Osteocyte (in vitro differentiated cells): ENCODE data around the gene RAB8A. TPM values are rescaled to one million over a fixed set of nuclear protein-coding genes. Genes with fewer than 3 reads are reported as not detected.
A peak's percentile ranks its signal among the peaks of the same experiment; 100 is the strongest.

Experiments used
- DNase-seq: peaks from one replicate; pipeline ENCODE4 v3.0.0; 2021; ENCODE audit warnings: mixed read lengths; ENCODE audit not compliant: unreplicated experiment; ENCODE audit errors: extremely low spot score
- H3K27ac Mint-ChIP-seq: one replicate; pipeline ENCODE4 v1.8.0; 2021; ENCODE audit warnings: mild to moderate bottlenecking, mixed read lengths; ENCODE audit not compliant: unreplicated experiment
- H3K27me3 Mint-ChIP-seq: one replicate; pipeline ENCODE4 v1.8.0; 2021; ENCODE audit warnings: mixed read lengths; ENCODE audit not compliant: unreplicated experiment
- H3K36me3 Mint-ChIP-seq: one replicate; pipeline ENCODE4 v1.8.0; 2021; ENCODE audit warnings: mixed read lengths; ENCODE audit not compliant: unreplicated experiment
- H3K4me1 Mint-ChIP-seq: one replicate; pipeline ENCODE4 v1.8.0; 2021; ENCODE audit warnings: mixed read lengths; ENCODE audit not compliant: unreplicated experiment
- H3K4me3 Mint-ChIP-seq: one replicate; pipeline ENCODE4 v1.8.0; 2021; ENCODE audit warnings: mild to moderate bottlenecking, moderate library complexity, mixed read lengths; ENCODE audit not compliant: unreplicated experiment
- H3K9me3 Mint-ChIP-seq: one replicate; pipeline ENCODE4 v1.8.0; 2021; ENCODE audit warnings: mixed read lengths; ENCODE audit not compliant: unreplicated experiment
- total RNA-seq: library from RNA; stranded (reverse); gene quantifications from 2 replicates; pipeline ENCODE4 v1.2.1, GENCODE V29; 2021
- TF ChIP-seq, protein P1 (sequence below): fragments of 200-600 bp; sonication (generic); IDR thresholded peaks from 2 replicates; pipeline ENCODE4 v1.5.0; 2021; ENCODE audit warnings: antibody characterized with exemption, mild to moderate bottlenecking, moderate library complexity

The RAB8A gene
- total RNA-seq, 1 donor from 2014 or later, result 61.1 TPM

DNA sequence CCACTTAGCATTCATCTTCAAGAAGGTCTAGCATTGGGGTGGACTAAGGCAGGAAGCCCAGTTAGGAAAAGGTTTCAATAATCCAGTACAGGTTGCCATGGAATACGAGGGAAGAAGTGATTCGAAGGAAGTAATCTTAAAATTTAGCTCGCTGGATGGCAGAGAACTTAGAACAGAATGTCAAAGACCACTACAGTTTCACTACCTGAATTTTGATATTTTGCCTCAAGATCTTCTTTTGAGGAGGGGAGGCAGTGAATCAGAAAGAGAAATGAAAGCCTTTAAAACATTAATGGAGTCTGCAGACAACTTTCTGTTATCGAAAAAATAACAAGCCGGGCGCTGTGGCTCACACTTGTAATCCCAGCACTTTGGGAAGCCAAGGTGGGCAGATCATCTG, 7.0 kb upstream of the RAB8A start:
- no peaks in the 10 kb centered on the region for H3K27me3 Mint-ChIP-seq
- no peaks in the 10 kb centered on the region for H3K4me1 Mint-ChIP-seq
- H3K9me3 Mint-ChIP-seq, result no peaks in the 10 kb centered on the region
- no peak for DNase-seq
- H3K4me3 Mint-ChIP-seq, result no peak overlapping the region
- TF ChIP-seq, protein P1, sequence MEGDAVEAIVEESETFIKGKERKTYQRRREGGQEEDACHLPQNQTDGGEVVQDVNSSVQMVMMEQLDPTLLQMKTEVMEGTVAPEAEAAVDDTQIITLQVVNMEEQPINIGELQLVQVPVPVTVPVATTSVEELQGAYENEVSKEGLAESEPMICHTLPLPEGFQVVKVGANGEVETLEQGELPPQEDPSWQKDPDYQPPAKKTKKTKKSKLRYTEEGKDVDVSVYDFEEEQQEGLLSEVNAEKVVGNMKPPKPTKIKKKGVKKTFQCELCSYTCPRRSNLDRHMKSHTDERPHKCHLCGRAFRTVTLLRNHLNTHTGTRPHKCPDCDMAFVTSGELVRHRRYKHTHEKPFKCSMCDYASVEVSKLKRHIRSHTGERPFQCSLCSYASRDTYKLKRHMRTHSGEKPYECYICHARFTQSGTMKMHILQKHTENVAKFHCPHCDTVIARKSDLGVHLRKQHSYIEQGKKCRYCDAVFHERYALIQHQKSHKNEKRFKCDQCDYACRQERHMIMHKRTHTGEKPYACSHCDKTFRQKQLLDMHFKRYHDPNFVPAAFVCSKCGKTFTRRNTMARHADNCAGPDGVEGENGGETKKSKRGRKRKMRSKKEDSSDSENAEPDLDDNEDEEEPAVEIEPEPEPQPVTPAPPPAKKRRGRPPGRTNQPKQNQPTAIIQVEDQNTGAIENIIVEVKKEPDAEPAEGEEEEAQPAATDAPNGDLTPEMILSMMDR, result no peak
- H3K27ac Mint-ChIP-seq, result peak overlapping the region; percentile 14
- peaks cover 28% of the 10 kb centered on the region for H3K36me3 Mint-ChIP-seq

- no peaks in the 10 kb centered on the region for H3K27me3 Mint-ChIP-seq
- H3K27ac Mint-ChIP-seq, result peak overlapping the region; percentile 58
- TF ChIP-seq, protein P1, result no peak
- peaks cover 21% of the 10 kb centered on the region for H3K36me3 Mint-ChIP-seq
- H3K4me1 Mint-ChIP-seq, result peaks cover 3% of the 10 kb centered on the region
- no peak overlapping the region for H3K4me3 Mint-ChIP-seq
- DNase-seq, result no peak
- H3K9me3 Mint-ChIP-seq, result no peaks in the 10 kb centered on the region
Observed at GRCh38 chr19:16106121-16106520, 5.6 kb upstream of the RAB8A start.

DNA sequence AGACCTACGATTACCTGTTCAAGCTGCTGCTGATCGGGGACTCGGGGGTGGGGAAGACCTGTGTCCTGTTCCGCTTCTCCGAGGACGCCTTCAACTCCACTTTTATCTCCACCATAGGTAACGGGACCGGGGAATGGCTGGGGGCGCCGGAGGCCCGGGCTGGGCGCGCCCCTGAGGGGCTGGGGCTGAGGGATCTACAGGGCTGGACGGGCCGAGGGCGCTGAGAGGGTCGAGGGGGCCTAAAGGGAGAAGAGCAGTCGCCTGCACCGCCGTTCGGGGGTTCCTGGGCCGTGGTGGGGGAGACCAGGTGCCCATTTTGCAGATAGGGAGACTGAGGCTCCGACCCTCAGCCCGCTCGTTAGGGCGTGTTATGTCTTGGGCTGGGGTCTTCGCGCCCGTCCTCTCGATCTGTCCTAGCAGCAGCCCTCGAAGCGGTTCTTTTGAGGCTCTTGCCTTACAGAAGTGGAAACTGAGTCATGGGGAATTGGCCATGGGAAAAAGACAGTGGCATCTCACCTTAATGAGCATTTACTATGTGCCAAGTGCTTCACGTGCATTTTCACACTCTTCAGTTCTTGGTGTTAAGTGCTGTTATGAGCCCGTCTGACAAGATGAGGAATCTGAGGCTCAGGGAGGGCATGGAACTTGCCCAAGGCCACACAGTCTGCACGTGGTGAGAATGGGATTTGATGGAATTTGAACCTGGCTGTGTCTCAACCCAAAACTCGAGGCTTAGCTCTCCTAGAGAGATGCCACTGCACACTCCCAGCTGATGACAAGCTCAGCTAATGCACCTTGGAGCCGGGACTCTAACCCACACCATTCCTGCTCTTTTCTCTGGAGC, 442 bp downstream of the RAB8A start:
- H3K4me3 Mint-ChIP-seq, result peak overlapping the region; percentile 96
- H3K27ac Mint-ChIP-seq, result peak overlapping the region; percentile 97
- no peak for DNase-seq
- H3K9me3 Mint-ChIP-seq, result no peaks in the 10 kb centered on the region
- TF ChIP-seq, protein P1, result no peak
- H3K4me1 Mint-ChIP-seq, result peaks cover 20% of the 10 kb centered on the region
- H3K36me3 Mint-ChIP-seq, result peaks cover 4% of the 10 kb centered on the region
- no peaks in the 10 kb centered on the region for H3K27me3 Mint-ChIP-seq

- no peak for DNase-seq
- H3K27ac Mint-ChIP-seq, result peak overlapping the region; percentile 97
Observed at GRCh38 chr19:16112778-16113177, 1.1 kb downstream of the RAB8A start.

DNA sequence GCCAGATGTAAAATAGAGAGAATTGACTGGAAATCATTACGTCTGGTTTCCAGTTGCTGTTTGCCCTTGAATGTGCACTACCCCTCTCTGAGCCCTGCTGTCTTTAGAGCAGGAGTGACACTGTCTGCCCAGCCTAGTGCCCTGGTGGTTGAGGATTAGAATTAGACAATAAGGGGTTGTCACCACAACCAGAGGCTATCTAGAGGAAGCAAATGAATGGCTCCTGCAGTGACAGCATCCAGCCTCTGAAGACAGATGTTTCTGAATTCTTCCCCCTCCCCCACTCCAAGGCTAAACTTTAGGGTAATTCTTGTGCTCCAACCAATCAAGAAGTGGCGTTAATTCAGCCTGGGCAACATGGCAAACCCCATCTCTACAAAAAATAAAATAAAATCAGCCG, 2.0 kb downstream of the RAB8A start:
- Mint-ChIP-seq H3K27ac (no peak overlapping the region), H3K27me3 (no peaks in the 10 kb centered on the region), H3K4me3 (no peak overlapping the region), H3K9me3 (no peaks in the 10 kb centered on the region), H3K36me3 (peaks cover 10% of the 10 kb centered on the region), H3K4me1 (peaks cover 20% of the 10 kb centered on the region)
- TF ChIP-seq, protein P1, result no peak
- DNase-seq, result no peak

More at GRCh38 chr19:16112778-16113177, 1.1 kb downstream of the RAB8A start:
- H3K27me3 Mint-ChIP-seq, result no peaks in the 10 kb centered on the region
- peaks cover 20% of the 10 kb centered on the region for H3K4me1 Mint-ChIP-seq
- H3K9me3 Mint-ChIP-seq, result no peaks in the 10 kb centered on the region
- H3K36me3 Mint-ChIP-seq, result peaks cover 4% of the 10 kb centered on the region
- TF ChIP-seq, protein P1, result no peak
- H3K4me3 Mint-ChIP-seq, result peak overlapping the region; percentile 96
